K562 (cell line): ENCODE results near the gene MARS1. TPM values are rescaled to one million over a fixed set of nuclear protein-coding genes. Genes with fewer than 3 reads are reported as not detected.

Source experiments
- ATAC-seq: fragments of 200-7000 bp; cut with Tn5 transposase; 3 replicates; pipeline ENCODE4 v1.9.1; 2020; ENCODE audit warnings: moderate library complexity
- BruUV-seq: library from RNA; stranded (reverse); fragments of 400-500 nt; replicated peaks from 2 replicates; lab custom pipeline; 2021; lab: Mats Ljungman, UMichigan
- CTCF ChIA-PET: fragments of 300-600 bp; formaldehyde crosslinking; extraction: SDS; loops from one replicate; lab custom pipeline; 2021; ENCODE audit warnings: low intra/inter-chr PET ratio; lab: Yijun Ruan, JAX
- POLR2A ChIA-PET: fragments of 300-600, 350-650 bp; sonication (Branson Sonifier 250); formaldehyde crosslinking; extraction: SDS; loops from one replicate; lab custom pipeline; 2021; ENCODE audit warnings: antibody characterized with exemption, inconsistent platforms; lab: Yijun Ruan, JAX
- DNase-seq, 4 experiments: peaks; one replicate each; pipeline versions ENCODE4 v3.0.0 to v3.0.0-alpha.2; 2011 to 2018; ENCODE audit warnings: low spot score in 3 of 4, mixed read lengths in 3 of 4; ENCODE audit errors: extremely low read depth in 1 of 4
- FAIRE-seq: peaks from 2 replicates; lab custom pipeline; 2011; peaks lifted over from hg19 to GRCh38; lab: Jason Lieb, UNC
- H2AFZ ChIP-seq: 2 replicates; pipeline ENCODE4 v1.6.0; 2011; ENCODE audit warnings: low read depth, low read length, control low read depth, inconsistent platforms
- H3K27ac ChIP-seq: fragments of 200-600 bp; 3 replicates; pipeline ENCODE4 v1.8.0; 2011; ENCODE audit warnings: low read depth, mild to moderate bottlenecking, control low read depth, inconsistent platforms, low read length, moderate library complexity, mixed read lengths; ENCODE audit errors: extremely low read depth
- H3K27me3 ChIP-seq, 2 experiments: fragments of 300-600 bp in 1 of 2; 2 replicates in 1 of 2; 3 replicates in 1 of 2; pipeline versions ENCODE4 v1.6.0 to v1.8.0; 2011; ENCODE audit warnings: inconsistent platforms in 2 of 2, low read length in 2 of 2, mild to moderate bottlenecking in 1 of 2, mixed read lengths in 1 of 2, moderate library complexity in 1 of 2; ENCODE audit not compliant: control insufficient read depth in 2 of 2, insufficient read depth in 2 of 2
- H3K36me3 ChIP-seq: fragments of 300-600 bp; 3 replicates; pipeline ENCODE4 v1.8.0; 2011; ENCODE audit warnings: mild to moderate bottlenecking, low read length, inconsistent platforms; ENCODE audit not compliant: control insufficient read depth, insufficient read depth
- H3K4me1 ChIP-seq, 2 experiments: fragments of 200-600 bp in 1 of 2; replicated peaks in 1 of 2; 2 replicates in 1 of 2; 3 replicates in 1 of 2; pipeline versions ENCODE4 v1.5.1 to v1.8.0; 2011; ENCODE audit warnings: inconsistent platforms in 2 of 2, low read length in 2 of 2, mild to moderate bottlenecking in 1 of 2, mixed read lengths in 1 of 2, moderate library complexity in 1 of 2; ENCODE audit not compliant: control insufficient read depth in 2 of 2, insufficient read depth in 2 of 2
- H3K4me2 ChIP-seq: 2 replicates; pipeline ENCODE4 v1.6.1; 2011; ENCODE audit warnings: low read length, control low read depth, inconsistent platforms, mixed read lengths; ENCODE audit not compliant: insufficient read depth
- H3K4me3 ChIP-seq: fragments of 200-600 bp; sonication (generic), shearing (Covaris generic); 2 replicates; pipeline ENCODE4 v1.5.1; 2016; ENCODE audit warnings: control low read depth, inconsistent platforms
- H3K79me2 ChIP-seq: fragments of 200-600 bp; 3 replicates; pipeline ENCODE4 v1.8.0; 2011; ENCODE audit warnings: low read length, inconsistent platforms; ENCODE audit not compliant: control insufficient read depth, insufficient read depth
- H3K9ac ChIP-seq, 2 experiments: 2 replicates each; pipeline versions ENCODE4 v1.6.0 to v1.6.1; 2011; ENCODE audit warnings: low read depth in 2 of 2, low read length in 2 of 2, control low read depth in 1 of 2, inconsistent platforms in 1 of 2, mild to moderate bottlenecking in 1 of 2, mixed read lengths in 1 of 2; ENCODE audit not compliant: insufficient read depth in 1 of 2
- H3K9me1 ChIP-seq: one replicate; pipeline ENCODE4 v1.6.0; 2011; ENCODE audit warnings: inconsistent platforms, mild to moderate bottlenecking, low read length, moderate library complexity; ENCODE audit not compliant: control insufficient read depth, insufficient read depth
- H3K9me3 ChIP-seq: replicated peaks from 2 replicates; pipeline ENCODE4 v1.5.1; 2011; ENCODE audit warnings: low read depth, low read length, inconsistent platforms; ENCODE audit not compliant: control insufficient read depth, insufficient read depth
- H4K20me1 ChIP-seq: replicated peaks from 2 replicates; pipeline ENCODE4 v1.6.1; 2011; ENCODE audit warnings: low read length, inconsistent platforms, mixed read lengths; ENCODE audit not compliant: control insufficient read depth, insufficient read depth
- CAMTA2 ChIP-seq: fragments of 250-450 bp; sonication (Bioruptor Pico); conservative IDR thresholded peaks from 2 replicates; pipeline ENCODE4 v1.5.1; 2022
- FOXO4 ChIP-seq: fragments of 450-650 bp; formaldehyde crosslinking; IDR thresholded peaks from 2 replicates; pipeline ENCODE4 v1.4.0; 2020; ENCODE audit warnings: mild to moderate bottlenecking, moderate library complexity
- JUNB ChIP-seq: fragments of 450-650 bp; formaldehyde crosslinking; conservative IDR thresholded peaks from 2 replicates; pipeline ENCODE4 v1.4.0; 2020; ENCODE audit warnings: mild to moderate bottlenecking
- POLR2AphosphoS2 ChIP-seq: IDR thresholded peaks from 2 replicates; pipeline ENCODE4 v1.6.1; 2012; ENCODE audit warnings: low read length, improper control_type of control experiment
- PTRF ChIP-seq: fragments of 450-650 bp; IDR thresholded peaks from 2 replicates; pipeline ENCODE4 v1.6.1; 2016; ENCODE audit warnings: mild to moderate bottlenecking, missing genetic modification characterization, missing compliant biosample characterization
- ZFP36 ChIP-seq: fragments of 150-350 bp; IDR thresholded peaks from 2 replicates; pipeline ENCODE4 v1.6.1; 2018; ENCODE audit warnings: low read length, low read depth; ENCODE audit not compliant: partially characterized antibody
- ZMIZ1 ChIP-seq, 2 experiments: fragments of 150-350 bp in 1 of 2; IDR thresholded peaks; 2 replicates each; pipeline ENCODE4 v1.6.1; 2012 to 2016; ENCODE audit warnings: low read depth in 2 of 2, low read length in 2 of 2, mild to moderate bottlenecking in 1 of 2, moderate library complexity in 1 of 2
- whole genome bisulfite sequencing: fragments of 100-300 bp; shearing (Covaris generic); methylation state at CpG from one replicate; pipeline ENCODE4 v1.1.6; 2016; ENCODE audit warnings: low coverage, mixed read lengths; ENCODE audit not compliant: insufficient coverage; ENCODE audit errors: missing lambda C conversion rate; 5-methylcytosine and 5-hydroxymethylcytosine counted together
- in situ Hi-C: fragments of 300-500 bp; cut with MboI; formaldehyde crosslinking; loops from 4 replicates; pipeline ENCODE4 v1.15.0; 2018; ENCODE audit warnings: inconsistent platforms, mixed read lengths
- intact Hi-C: fragments of 100-400 bp; cut with micrococcal nuclease; formaldehyde crosslinking; loops from 2 replicates; pipeline ENCODE4 v1.14.2; 2022
- polyA plus RNA-seq, 8 experiments: library from polyadenylated mRNA; depleted of rRNA in 4 of 8; stranded (reverse) in 5 of 8; unstranded in 3 of 8; fragments of >200 nt; fragmentation: Nextera tagmentation in 2 of 8; fragmentation: Illumina TruSeq in 1 of 8; extraction: Ambion mirVana in 2 of 8; extraction: Trizol in 1 of 8; gene quantifications; 2 replicates each; pipeline versions ENCODE4 v1.2.1 to v1.2.3, GENCODE V29; 2011 to 2014; ENCODE audit warnings: inconsistent platforms in 1 of 8, missing spikeins in 1 of 8
- total RNA-seq, 7 experiments: library from RNA; depleted of rRNA in 6 of 7; stranded (reverse); fragments of >200 nt in 6 of 7; fragmentation: Illumina TruSeq in 2 of 7; extraction: Trizol in 2 of 7; gene quantifications; 2 replicates each; pipeline versions ENCODE4 v1.2.1 to v1.2.3, GENCODE V29; 2011 to 2021; ENCODE audit warnings: low replicate concordance in 1 of 7

MARS1 gene
- total and polyA plus RNA-seq, 9 of the 15 experiments (the other 6 are each of a cell fraction or from before 2014, with no cell fraction given) = 117 to 382 (median 220) TPM

- Histone ChIP-seq H3K27me3 (no peaks in the 10 kb centered on the region), H3K4me3 (no peak overlapping the region), H3K4me2 (no peak overlapping the region), H3K9me3 (0 out of 2 replicates have a peak, but pooled peaks cover 3% of the 10 kb centered on the region), H3K9me1 (peaks cover 6% of the 10 kb centered on the region), H3K4me1 (no peaks in the 10 kb centered on the region), H3K9ac (no peak overlapping the region), H3K79me2 (peaks cover 9% of the 10 kb centered on the region; the same call in 1 of the 3 replicates), H3K36me3 (peaks cover 72% of the 10 kb centered on the region), H2AFZ (no peak overlapping the region), H3K27ac (no peak overlapping the region), H4K20me1 (0 out of 2 replicates have a peak, but pooled peaks cover 3% of the 10 kb centered on the region)
- TF ChIP-seq CAMTA2 (no peak), ZFP36 (no peak), ZMIZ1 (IDR thresholded peaks at IDR 0.05; ENCODE audit: low read depth in 2 of 2, low read length in 2 of 2) (no peak), PTRF (tag) (no peak), POLR2AphosphoS2 (no peak), FOXO4 (CRISPR knock-in tag) (no peak), JUNB (no peak)
- CTCF ChIA-PET = no interaction called here
- intact Hi-C loops = no loop called here
- in situ Hi-C loops = no loop called here
- FAIRE-seq = no peak
- no TSS peak for BruUV-seq
- no peak for DNase-seq
- ATAC-seq = no peak
- 93% methylated on average over 4 of the region's 4 CpGs for WGBS
- POLR2A ChIA-PET = interaction anchor here (1.4 to 2.3 kb wide), 4 partner anchors 10 to 46 kb away, joined by 4 to 7 read pairs (median 5); partner anchors contain the start of gene MARS1
Observed at GRCh38 chr12:57498571-57498970, 10.7 kb downstream of the MARS1 start.
